Chondrocyte (in vitro differentiated cells): Measurements from ENCODE around the gene MADCAM1. TPM values are rescaled to one million over a fixed set of nuclear protein-coding genes. Genes with fewer than 3 reads are reported as not detected.

Source experiments
- DNase-seq: peaks from one replicate; pipeline ENCODE4 v3.0.0; 2021; ENCODE audit warnings: mixed read lengths, low spot score
- H3K27ac Mint-ChIP-seq: one replicate; pipeline ENCODE4 v1.8.0; 2021; ENCODE audit warnings: mild to moderate bottlenecking, moderate library complexity, mixed read lengths; ENCODE audit not compliant: unreplicated experiment
- H3K27me3 Mint-ChIP-seq: 2 replicates; pipeline ENCODE4 v1.8.0; 2021; ENCODE audit warnings: low read depth, mixed read lengths
- H3K36me3 Mint-ChIP-seq: 2 replicates; pipeline ENCODE4 v1.8.0; 2021; ENCODE audit warnings: low read depth, mixed read lengths
- H3K4me1 Mint-ChIP-seq: 2 replicates; pipeline ENCODE4 v1.8.0; 2021; ENCODE audit warnings: low read depth, mild to moderate bottlenecking, mixed read lengths
- H3K4me3 Mint-ChIP-seq: one replicate; pipeline ENCODE4 v1.8.0; 2021; ENCODE audit warnings: mild to moderate bottlenecking, moderate library complexity, mixed read lengths; ENCODE audit not compliant: unreplicated experiment
- H3K9me3 Mint-ChIP-seq: 2 replicates; pipeline ENCODE4 v1.8.0; 2021; ENCODE audit warnings: low read depth, mixed read lengths
- total RNA-seq: library from RNA; stranded (reverse); gene quantifications from 3 replicates; pipeline ENCODE4 v1.2.1, GENCODE V29; 2021
- TF ChIP-seq, protein P1 (sequence below): fragments of 200-600 bp; sonication (generic); IDR thresholded peaks from 2 replicates; pipeline ENCODE4 v1.5.0; 2021; ENCODE audit warnings: antibody characterized with exemption, mild to moderate bottlenecking, moderate library complexity

Gene MADCAM1
- total RNA-seq, 1 donor from 2014 or later: 0.62 TPM

DNA sequence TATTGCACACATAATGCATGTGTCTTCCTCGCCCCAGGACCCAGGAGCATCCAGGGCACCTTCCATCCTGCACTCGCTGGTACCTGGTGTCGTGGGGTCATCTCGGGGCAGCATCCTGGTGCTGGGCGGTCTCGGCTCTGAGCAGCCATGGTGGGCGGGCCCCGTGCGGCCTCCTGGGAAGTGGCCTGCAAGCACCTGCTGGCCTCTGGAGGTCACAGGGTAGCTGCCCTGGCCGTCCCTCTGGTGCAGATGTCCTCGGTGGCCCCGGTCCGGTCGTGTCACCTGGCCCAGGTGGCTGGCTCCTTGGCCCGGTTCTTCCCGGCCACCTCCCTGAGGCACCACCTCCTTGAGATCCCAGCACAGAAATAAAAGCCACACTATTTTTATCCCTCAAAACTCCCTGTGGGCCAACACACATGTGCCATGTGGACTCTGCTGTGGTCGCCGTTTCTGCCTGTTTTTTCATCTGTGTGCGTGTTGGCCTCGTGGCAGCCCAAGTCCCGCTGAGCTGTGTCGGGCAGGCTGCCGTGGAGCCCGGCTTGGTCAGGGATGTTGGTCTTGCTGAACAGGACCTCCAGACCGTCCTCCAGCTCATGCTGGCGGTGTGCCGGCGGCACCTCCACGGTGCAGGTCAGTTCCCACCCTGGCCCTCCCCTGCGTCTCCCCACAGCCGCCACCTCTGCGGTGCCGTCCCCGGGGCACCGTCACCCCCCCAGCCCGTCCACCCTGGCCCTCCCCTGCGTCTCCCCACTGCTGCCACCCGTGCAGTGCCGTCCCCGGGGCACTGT lies 42.5 kb downstream of the MADCAM1 start:
- peaks cover 11% of the 10 kb centered on the region for H3K36me3 Mint-ChIP-seq
- no peak overlapping the region for H3K27ac Mint-ChIP-seq
- no peaks in the 10 kb centered on the region for H3K27me3 Mint-ChIP-seq
- TF ChIP-seq, protein P1, sequence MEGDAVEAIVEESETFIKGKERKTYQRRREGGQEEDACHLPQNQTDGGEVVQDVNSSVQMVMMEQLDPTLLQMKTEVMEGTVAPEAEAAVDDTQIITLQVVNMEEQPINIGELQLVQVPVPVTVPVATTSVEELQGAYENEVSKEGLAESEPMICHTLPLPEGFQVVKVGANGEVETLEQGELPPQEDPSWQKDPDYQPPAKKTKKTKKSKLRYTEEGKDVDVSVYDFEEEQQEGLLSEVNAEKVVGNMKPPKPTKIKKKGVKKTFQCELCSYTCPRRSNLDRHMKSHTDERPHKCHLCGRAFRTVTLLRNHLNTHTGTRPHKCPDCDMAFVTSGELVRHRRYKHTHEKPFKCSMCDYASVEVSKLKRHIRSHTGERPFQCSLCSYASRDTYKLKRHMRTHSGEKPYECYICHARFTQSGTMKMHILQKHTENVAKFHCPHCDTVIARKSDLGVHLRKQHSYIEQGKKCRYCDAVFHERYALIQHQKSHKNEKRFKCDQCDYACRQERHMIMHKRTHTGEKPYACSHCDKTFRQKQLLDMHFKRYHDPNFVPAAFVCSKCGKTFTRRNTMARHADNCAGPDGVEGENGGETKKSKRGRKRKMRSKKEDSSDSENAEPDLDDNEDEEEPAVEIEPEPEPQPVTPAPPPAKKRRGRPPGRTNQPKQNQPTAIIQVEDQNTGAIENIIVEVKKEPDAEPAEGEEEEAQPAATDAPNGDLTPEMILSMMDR: no peak
- DNase-seq: no peak
- H3K4me1 Mint-ChIP-seq: peaks cover 8% of the 10 kb centered on the region
- no peaks in the 10 kb centered on the region for H3K9me3 Mint-ChIP-seq
- H3K4me3 Mint-ChIP-seq: no peak overlapping the region

DNA sequence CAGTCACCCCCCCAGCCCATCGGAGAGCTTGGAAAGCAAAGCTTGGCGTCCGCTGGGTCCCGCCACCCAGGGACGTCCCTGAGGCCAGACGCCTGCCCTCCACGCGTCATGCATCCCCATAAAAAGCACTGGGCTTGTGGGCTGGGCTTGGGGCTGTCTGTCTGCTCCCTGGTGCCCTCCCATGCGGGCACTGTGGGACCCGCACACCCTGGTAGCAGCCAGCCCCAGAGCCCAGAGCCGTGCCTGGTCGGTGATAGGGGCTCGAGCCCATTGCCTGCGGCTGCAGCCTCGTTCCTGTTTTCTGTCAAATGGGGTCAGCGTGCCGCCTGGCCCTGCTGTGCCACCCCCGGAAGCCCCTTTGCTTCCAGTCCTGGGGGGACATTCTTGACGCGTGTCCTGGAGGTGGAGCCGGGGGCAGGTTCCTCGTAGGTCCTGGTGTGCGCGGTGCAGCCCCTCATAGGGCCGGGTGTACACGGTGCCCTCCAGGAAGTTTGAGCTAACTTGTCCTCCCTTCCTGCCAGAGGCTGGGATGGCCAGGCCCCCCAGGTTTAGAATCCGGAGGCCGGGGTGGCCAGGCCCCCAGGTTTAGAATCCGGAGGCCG lies 43.2 kb downstream of the MADCAM1 start:
- H3K27ac Mint-ChIP-seq: no peak overlapping the region

DNA sequence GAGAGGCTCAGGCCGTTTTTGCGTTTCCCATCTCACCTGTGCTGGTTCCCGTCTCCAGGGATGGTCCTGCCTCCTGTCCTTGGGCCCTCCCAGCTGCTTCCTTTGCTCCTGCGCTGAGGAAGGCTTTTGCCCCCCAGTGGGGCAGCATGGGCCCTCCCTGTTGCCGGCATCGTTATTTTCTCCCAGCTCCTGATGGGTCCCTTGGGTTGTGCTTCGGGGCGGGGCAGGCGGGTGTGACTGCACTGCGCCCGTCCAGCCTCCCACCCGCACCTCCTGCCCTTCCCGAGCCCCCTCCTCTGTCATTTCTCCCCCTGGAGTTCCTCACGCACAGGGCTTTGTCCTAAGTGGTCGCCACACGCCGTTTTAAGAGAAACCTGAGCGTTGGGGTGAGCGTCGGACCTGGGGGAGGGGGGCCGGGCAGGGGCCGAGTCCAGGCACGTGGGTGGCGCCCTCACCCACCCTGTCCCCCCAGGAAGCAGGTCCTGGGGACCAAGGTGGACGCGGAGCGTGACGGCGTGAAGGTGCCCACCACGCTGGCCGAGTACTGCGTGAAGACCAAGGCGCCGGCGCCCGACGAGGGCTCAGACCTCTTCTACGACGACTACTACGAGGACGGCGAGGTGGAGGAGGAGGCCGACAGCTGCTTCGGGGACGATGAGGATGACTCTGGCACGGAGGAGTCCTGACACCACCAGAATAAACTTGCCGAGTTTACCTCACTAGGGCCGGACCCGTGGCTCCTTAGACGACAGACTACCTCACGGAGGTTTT lies 44.8 kb downstream of the MADCAM1 start:
- no peak overlapping the region for H3K4me3 Mint-ChIP-seq
- DNase-seq: no peak
- H3K36me3 Mint-ChIP-seq: peaks cover 11% of the 10 kb centered on the region
- H3K9me3 Mint-ChIP-seq: no peaks in the 10 kb centered on the region
- no peak overlapping the region for H3K27ac Mint-ChIP-seq
- TF ChIP-seq, protein P1: no peak
- H3K27me3 Mint-ChIP-seq: no peaks in the 10 kb centered on the region
- no peaks in the 10 kb centered on the region for H3K4me1 Mint-ChIP-seq

More for the DNA sequence above, 43.2 kb downstream of the MADCAM1 start:
- Mint-ChIP-seq H3K4me1 (peaks cover 4% of the 10 kb centered on the region), H3K27me3 (no peaks in the 10 kb centered on the region), H3K36me3 (peaks cover 11% of the 10 kb centered on the region), H3K9me3 (no peaks in the 10 kb centered on the region), H3K4me3 (no peak overlapping the region)
- TF ChIP-seq, protein P1: no peak
- DNase-seq: no peak

DNA sequence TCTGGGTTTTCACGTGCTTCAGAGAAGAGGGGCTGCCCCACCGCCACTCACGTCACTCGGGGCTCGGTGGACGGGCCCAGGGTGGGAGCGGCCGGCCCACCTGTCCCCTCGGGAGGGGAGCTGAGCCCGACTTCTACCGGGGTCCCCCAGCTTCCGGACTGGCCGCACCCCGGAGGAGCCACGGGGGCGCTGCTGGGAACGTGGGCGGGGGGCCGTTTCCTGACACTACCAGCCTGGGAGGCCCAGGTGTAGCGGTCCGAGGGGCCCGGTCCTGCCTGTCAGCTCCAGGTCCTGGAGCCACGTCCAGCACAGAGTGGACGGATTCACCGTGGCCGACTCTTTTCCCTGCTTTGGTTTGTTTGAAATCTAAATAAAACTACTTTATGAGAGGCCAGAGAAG lies 45.4 kb downstream of the MADCAM1 start:
- Mint-ChIP-seq H3K27me3 (no peaks in the 10 kb centered on the region), H3K36me3 (peaks cover 10% of the 10 kb centered on the region), H3K4me3 (no peak overlapping the region), H3K4me1 (no peaks in the 10 kb centered on the region), H3K27ac (no peak overlapping the region), H3K9me3 (no peaks in the 10 kb centered on the region)
- TF ChIP-seq, protein P1: no peak
- DNase-seq: no peak

DNA sequence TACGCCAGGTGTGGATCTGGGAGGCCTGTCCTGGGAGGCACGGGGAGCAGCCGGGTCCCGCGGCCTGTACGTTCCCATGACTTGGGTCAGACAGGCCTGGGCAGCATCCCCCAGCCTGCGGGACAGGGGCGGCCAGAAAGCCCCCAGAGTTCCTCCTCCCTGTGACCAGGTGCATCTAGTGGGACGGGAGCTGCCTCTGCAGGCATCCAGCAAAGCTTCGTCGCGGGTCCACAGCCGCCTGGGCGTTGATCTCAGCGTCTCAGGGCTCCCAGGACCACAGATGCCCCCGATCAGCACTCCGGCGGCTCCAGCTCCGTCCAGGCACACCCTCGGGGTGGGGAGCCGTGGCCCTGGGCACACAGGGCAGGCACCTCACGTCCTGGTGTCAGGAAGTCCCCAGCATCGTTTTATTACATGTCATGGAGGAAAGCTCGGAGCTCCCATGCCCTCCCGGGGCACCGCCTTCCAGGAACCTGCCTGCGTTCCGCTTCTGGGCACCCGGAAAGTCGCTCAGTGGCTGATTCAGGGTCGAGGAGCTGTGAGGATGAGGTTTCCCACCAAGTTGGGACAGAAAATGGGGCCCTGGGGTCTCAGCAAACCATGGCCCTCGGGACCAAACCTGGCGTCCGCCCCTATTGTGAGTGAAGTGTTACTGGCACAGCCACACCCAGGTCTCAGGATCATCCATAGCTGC lies 46.0 kb downstream of the MADCAM1 start:
- DNase-seq: no peak
- TF ChIP-seq, protein P1: no peak
- Mint-ChIP-seq H3K4me3 (no peak overlapping the region), H3K27ac (no peak overlapping the region), H3K9me3 (no peaks in the 10 kb centered on the region), H3K27me3 (no peaks in the 10 kb centered on the region), H3K36me3 (peaks cover 10% of the 10 kb centered on the region), H3K4me1 (no peaks in the 10 kb centered on the region)
